Activated CD8-positive, alpha-beta memory T cell treated with anti-CD3 and anti-CD28 coated beads for 24 hours (primary cell): Measurements from ENCODE around the gene MAP7.
"Not testable (repeated sequence)": the region's sequence is repeated elsewhere in the genome, so short reads cannot be mapped to it uniquely, and the experiment has no call there.

Experiments used
- DNase-seq: peaks from one replicate; pipeline ENCODE4 v3.0.0-alpha.2; 2020

MAP7 gene

DNA sequence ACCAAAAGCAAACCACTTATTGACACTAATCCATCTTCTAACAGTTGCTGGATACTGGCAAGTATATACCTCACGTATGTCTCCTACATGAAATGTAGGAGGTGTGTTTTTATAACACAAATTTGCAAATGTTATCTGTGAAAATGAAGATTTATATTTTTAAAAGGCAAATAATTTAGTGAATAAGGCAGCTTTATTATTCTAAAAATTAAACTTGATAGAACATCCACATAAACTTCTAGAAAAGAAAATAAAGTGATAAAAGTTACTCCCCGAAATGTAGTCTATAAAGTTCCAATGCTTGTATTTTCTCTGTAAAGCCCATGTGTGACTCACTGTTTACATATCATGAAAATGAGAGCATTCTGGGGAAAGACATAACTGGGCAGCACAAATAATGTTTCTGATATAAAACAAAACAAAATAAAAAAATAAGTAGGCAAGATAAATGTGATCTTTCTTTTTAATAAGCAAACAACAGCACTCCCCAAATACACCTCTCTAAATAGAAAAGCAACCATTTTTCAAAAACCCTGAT is 84.4 kb downstream of the MAP7 start:
- DNase-seq = no peak

DNA sequence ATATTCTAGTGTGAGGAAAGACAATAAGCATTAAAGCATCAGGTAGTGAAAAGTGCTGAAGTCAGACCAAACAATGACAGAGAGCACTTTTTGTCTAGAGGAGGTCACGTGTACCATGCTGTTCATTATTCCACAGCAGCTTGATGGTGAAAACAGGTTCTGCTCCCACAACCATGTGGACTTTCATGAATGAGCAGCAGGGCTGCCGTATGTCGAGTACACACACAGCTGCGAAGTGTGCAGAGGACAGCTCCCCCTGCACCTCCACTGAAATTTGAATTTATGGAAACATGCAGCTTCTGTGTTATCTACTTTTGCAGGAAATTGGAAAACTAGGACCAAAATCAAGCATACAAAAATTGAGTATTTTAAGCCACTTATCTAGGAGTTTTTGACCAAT is 85.3 kb downstream of the MAP7 start:
- DNase-seq = no peak

DNA sequence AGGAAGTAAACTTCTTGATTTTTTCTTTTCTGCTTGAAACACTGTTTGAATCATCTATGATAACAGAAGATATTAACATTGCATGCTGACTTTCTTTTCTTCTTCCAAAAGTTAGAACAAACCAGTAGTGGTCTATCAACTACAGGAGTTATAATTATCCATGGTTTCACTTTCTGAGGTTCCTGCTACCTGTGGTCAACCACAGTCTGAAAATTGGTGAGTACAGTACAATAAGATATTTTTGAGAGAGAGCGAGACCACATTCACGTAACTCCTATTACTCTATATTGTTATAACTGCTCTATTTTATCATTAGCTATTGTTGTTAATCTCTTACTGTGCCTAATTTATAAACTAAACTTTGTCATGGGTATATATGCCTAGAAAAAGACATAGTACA is 86.1 kb downstream of the MAP7 start:
- DNase-seq = no peak

DNA sequence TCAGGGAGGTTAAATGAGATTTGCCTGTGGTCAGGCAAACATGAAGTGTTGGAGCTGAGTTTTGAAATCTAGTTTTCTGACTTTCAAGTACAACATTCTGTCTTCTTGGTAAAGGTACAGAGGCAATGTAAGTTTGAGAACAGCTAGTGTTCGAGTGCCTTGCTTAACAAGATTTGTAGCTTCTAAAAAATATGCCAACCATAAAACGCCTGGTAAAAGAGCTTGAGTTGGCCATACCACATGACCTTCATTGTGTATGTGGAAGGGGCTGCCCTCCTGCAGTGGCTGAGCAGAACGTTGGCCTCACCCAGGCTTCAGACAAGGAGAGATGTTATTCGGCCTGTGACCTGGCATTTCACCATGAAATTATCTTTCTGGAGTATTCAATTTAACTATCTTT is 86.5 kb downstream of the MAP7 start:
- DNase-seq = no peak

DNA sequence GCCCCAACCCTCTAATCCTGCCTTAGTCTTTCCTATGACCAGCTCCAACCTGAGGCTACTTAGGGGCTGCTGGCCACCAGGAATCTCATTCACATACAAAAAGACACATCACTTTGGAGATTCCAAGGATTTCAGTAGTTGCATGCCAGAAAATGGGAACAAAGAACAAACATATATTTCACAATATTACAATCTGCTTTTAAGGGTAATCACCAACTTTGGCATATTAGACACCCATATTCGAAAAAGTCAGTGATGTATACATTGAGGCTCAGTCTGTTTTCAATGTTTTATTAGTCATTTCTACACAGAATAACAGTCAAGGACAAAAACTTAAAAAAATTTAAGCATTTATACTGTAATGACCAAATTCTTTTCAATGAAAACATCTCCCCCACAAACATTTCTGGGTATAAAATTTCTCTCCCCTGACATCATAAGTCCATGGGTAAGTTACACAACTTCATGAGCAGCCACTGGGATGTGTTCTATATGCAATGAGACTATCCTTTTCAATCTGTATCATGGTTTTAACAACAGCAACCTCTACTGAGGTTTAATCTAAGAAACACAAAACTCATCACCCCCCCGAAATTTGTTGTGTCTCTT is 103.5 kb downstream of the MAP7 start:
- no peak for DNase-seq

DNA sequence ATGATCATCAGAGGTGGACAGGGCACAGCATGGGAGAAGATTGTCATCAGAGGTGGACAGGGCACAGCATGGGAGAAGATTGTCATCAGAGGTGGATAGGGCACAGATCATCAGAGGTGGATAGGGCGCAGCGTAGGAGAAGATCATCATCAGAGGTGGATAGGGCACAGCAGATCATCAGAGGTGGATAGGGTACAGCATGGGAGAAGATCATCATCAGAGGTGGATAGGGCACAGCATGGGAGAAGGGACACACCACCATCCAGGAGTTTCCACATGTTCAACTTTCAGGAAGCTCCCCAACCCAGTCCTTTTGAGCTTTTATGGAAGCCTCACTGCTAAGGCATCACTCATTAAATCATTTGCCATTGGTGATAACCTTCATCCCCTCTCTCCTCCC is 104.1 kb downstream of the MAP7 start:
- no peak for DNase-seq

DNA sequence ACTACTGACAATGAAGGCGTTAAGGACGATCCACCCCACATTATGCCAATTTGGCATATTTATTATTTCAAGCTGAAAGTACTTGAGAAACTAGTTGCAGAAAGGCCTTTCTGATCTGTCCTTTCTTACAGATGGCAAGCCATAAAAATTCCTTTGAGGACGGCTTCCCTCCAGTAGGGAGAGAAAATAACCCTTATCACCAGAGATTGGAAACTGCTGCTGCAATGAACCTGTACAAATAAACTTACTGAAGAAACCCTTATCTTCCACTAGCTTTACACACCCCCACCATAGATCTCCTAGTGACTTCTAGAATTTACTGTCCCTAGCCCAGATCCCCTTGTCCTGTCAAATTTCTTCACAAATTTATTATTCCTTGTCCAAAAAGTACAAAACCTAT is 105.2 kb downstream of the MAP7 start:
- no peak for DNase-seq

DNA sequence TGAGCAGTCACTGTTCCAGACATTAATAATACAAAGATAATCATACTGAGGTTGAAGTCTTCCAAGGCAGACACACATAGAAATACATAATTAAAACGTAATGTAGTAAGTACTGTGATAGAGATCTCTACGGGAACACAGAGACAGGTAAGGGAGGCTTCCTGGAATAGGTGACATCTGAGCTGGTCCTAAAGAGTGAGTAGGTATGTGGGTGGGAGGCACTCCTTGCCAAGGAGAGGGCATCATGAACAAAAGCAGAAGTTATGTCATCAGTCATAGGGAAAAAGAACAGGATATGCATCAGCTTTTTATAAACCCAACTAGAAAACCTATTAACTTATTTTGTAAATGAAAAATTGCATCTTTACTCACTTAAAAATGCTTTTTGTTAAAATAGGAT is 110.0 kb downstream of the MAP7 start:
- DNase-seq = no peak

DNA sequence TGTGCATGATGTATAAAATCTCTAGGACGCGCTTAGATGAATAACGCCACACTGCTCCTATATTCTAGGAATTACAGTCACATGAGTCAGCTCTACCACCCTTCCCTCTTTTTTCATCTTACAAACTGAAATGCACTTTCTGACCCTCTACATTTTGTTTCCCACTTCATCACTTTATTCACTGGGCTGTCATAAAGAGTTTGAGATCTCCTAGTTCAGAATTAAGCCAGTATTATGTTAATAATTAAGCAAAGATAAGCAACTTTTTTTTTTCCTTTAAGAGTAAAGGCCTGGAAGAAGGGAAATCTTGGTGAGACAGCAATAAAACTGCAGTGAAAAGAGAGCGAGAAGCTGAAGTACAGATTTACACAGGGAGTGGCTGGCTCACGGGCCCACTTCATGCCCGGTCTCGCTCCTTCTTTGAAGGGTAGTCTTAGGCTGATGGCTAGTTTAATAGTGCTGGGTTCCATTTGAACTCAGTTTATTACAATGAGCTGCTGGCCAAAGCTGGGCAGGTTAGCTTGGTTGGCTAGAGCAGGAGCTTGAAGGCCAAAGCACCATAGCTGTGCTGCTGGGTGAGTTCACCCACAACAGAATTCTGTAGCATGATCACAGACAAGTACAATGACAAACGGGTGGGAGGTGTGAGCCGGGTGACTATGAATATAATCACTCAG is 110.6 kb downstream of the MAP7 start:
- no peak for DNase-seq

DNA sequence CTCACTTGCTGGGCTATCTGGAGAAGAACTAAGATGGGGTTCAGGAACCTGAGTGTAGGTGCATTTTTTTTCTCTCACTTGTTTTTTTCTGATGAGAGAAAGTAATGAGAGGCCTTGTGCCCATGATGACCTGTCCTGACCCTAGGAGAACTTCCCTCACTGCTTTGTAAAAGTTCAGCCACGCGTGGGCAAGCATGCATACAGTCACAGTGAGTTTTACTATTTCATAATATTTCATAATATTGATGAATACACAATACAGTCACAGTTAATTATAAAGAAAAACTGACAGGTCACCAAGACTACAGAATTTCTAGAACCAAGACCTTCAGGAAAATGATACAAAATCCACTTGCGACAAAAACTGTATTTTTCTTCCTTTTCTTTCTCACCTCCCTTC is 111.8 kb downstream of the MAP7 start:
- DNase-seq = no peak

DNA sequence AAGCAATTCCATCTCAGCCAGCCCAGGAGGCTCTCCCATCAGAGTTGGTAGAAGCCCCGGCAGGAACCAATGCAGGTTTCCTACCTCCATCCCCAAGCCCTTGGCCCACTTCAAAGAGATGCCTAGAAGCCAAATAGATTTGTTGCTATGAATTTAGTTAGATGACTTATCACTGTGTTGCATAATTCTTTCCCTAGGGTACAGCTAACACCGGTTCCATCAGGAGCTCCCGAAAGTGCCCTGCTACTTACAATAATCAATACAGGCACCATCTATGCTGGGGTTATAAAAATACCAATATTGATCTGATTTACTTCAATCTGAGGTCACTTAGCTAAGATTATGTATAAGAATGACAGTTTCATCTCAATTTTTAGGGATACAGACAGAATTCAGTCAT is 113.0 kb downstream of the MAP7 start:
- no peak for DNase-seq

DNA sequence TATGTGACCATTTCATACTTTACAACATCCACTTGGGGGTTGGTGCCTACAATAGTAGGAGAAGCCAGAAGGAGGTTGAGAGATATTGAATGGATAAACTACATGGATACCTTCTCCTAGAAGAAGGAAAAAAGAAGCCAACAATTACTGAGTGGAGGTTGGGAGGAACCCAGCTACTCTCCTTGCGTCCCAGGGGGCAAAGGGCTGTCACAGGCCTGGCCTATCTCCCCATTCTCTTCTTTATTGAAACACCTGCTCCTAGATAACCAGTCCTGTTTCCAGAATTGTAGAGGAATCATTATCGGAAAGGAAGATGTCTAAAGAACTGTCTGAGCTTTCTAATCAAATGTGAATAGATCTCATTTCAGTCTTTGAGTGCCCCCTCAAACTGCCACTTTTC is 115.1 kb downstream of the MAP7 start:
- DNase-seq = no peak

DNA sequence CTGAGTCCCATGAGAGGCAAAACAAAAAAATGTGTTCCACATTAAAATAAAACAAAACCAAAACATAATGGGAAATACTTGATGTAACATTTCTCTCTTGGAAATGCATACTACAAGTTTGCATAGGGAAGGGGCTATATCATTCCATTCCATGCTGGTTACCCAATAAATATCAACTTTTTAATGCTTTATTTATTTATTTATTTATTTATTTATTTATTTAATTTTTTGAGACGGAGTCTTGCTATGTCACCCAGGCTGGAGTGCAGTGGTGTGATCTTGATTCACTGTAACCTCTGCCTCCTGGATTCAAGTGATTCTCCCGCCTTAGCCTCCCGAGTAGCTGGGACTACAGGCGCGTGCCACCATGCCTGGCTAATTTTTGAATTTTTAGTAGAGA is 118.9 kb downstream of the MAP7 start:
- DNase-seq = not testable (repeated sequence)

DNA sequence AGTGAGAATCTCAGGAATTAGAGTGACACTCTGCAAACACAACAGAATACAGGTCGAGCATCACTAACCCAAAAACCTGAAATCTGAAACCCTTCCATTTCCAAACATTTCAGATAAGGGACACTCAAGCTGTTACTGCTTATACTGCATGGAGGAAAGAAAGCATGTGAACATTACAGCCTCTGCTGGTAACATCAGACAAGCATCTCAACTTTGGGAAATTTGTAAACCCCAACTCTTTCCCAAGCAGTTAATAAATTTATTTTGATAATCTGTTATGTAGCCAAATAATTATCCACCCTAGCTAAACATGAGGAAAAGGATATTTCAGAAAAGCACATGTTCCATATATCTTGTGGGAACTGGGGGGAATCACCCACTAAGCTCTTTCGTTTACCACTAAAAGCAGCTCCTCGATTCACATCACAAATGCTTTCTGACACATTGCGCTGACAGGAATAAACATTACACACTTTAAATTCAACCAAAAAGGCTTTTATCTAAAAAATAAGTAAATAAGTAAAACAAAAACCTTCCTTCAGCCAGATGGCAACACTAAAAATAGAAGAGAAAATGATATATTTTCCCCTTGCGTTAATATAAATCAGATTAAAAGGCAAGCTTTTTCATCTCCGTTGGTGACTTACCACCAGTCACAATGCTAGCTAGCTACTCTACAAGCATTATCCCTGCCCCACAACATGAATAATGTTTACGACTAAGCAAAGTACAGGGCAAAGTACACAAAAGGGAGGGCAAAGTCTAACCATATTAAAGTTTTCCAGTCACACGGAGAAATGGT is 120.8 kb downstream of the MAP7 start:
- DNase-seq = no peak

DNA sequence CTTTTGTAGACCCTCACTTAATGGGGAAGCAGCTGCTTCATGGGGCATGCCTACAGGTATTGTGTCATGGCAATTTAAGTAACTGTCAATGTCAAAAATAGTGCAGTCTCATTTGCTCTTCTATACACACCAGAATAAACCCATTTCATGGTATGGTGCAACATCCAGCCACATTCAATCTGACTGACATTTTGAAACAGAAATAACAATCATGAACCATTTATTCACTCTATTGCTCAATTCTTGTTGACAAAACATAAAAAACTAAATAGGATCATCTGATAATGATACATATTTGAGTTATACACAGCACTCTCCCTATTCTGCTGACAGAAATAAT is 122.9 kb downstream of the MAP7 start:
- no peak for DNase-seq

DNA sequence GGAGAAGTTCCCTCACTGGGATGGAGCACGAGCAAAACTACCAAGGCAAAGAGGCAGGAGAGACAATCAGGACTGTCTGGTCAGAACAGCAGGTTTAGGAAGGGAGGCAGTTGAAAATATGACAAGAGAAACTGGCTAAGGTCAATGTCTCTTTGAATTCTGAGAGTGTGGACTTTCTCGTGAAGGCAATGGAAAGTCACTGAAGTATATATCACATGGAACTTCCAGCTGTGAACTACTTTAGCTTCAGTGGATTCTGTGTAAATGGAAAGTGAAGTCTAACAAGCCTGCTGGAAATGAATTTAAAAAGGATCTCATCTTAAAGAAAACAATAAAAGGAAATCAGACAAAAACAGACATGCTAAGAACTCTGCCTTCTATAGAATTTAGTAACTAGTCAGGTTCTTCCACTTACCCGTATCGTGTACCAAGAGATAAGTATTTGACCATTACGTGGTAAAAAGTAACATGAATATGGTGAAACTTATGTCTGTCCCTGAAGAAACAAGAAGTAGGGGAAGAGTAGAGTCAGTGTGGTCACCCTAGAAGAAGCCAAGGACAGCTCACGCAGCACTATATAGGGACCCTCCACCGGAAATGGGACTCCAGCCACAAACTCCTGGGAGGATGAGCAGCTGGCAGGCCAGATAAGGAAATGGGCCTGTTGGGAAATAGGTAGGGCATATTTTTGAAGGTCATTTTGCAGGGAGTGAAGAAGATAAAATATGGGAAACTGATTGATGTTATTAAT is 123.4 kb downstream of the MAP7 start:
- DNase-seq = no peak

DNA sequence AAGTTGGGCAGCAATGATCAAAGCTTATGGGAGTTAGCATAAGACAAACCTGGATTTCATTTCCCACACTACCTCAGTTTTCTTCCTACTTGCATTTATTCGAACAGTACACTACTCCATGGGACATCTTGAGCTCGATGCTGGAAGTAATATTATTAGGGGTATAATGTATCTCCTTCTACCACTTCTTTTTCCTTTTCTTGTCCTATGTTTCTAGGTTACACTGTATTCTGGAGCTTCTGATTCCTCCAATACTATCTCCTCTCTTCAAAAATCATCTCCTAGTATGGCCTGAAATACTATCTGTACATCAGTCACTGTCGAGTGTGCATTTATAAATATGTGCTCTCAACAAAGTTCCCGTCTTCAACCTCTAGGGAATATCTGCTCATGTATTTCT is 124.4 kb downstream of the MAP7 start:
- DNase-seq = no peak

DNA sequence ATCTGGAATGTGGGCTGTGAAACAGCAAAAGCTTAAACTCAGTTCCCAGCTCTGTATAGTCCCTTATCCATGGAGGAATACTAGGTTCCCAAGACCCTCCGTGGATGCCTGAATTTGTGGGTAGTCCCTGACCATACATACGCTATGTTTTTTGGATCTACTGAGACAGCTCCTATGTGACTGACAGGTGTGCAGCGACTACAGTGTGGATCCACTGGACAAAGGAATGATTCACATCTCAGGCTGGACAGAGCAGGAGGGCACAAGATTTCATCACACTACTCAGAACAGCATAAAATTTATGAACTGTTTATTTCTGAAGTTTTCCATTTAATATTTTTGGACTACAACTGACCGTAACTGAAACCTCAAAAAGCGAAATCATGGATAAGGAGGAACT is 125.3 kb downstream of the MAP7 start:
- DNase-seq = no peak

DNA sequence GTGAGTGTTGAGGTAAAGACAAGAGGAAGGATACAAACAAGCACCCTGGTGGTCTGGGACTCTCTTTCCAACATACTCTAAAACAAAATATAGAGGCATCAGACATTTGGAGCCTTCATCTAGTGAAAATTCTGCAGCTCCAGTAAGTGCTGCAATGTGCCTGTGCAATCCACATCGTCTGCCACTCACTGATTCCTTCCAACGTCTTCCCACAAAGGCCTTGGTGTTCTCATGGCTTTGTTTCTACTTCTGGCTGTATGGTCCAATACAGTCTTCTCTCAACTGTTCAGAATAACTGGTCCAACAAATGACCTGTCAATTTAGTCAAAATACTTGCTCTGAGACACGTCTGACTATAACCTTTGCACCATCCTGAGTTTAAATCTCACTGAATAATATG is 125.8 kb downstream of the MAP7 start:
- DNase-seq = no peak

DNA sequence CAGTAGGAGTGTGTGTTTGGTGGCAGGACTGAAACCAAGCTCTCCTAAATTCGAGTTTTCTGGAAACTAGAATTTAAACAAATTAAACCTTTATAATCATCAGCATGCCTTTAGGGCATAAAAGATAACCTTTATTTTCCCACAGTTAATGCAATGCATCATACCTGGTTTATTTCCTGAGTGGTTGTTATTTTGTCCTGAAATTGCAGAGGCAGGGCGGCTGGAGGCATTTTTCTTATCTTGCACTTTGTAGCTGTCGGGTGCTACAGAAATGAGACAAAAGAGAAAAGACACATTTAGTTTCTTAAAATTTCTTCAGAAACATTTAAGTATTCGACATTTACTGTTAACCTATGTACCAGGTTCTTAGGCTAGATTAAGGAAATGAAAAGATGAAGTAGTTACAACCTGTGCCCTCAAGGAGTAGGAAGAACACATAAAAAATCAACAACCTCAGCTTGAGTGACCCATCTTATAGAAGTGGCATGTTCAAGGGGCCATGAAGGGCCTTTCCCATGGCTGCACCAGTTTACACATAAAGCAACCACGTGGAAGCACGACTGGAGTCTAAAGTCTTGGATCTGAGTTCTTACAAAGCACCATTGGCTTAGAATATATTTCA is 128.6 kb downstream of the MAP7 start:
- no peak for DNase-seq

DNA sequence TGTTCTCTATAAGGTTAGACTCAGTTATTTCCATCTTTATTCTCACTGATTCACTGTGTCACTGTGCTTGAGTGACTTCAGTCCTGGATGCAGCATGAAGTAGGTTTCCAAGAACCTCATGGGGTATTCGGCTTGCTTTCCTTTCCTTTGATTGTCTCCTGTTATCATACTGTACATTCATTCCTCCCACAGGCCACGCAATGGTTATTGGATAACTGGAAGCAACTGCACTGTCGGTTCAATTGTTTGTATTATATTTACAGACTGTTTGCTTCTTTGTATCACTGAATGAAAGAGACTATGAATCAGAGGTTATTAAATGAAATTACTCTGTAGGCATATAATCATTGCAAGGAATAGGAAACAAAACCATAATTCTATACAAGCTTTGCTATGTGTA is 129.4 kb downstream of the MAP7 start:
- no peak for DNase-seq

DNA sequence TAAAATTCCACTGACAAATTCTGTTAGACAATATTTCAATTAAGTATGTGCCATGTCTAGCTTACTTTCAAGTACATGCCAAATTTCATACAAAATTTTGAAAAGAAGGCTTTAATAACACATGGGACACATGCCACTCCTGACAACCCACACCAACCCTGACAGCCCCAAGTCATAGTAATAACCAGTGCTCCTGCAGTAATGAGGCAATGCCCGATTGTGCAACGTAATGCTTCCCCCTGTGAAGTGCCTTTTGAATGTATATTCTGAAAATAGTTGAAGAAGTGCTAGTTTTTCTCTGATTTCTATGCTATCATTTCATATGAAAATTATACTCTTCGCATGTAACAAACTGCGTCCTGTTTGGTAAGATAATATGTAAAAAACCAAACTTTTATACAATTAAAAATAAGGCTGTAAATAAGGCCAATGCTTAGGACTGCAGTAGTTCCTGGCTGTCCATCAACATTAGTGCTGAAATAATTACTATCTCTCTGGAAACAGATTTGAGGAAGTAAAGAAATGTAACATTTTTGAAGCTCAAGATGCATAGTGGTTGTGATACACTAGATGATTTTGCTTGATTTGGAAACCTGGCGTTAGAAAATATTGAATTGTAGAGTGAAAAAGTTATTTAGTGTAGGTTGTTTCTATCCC is 134.7 kb downstream of the MAP7 start:
- DNase-seq = no peak

DNA sequence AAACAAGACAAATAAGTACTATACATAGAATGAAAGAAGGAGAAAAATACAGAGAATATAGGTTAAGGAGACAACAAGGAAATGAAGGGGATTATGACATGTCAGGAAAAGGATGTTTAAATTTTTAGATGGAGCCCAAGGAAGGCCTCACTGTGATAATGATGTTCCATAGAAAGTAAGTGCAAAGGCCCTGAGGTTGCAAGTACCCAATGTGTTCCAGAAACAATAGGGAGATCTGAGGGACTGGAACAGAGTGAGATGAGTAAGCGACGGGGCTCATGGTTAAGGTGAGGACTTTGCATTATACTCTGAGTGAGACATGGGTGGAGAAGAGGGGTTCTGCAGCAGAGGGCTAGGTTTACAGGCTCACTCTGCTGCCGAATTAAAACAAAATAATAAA is 137.8 kb downstream of the MAP7 start:
- no peak for DNase-seq
